Measurements from ENCODE around the gene PLCB3. TPM values are rescaled to one million over a fixed set of nuclear protein-coding genes. Genes with fewer than 3 reads are reported as not detected.

PLCB3 gene
- total and polyA plus RNA-seq, 2 of the 13 experiments (the other 11 are each of a cell fraction or from before 2014, with no cell fraction given), result 7.5 to 13.8 TPM

DNA sequence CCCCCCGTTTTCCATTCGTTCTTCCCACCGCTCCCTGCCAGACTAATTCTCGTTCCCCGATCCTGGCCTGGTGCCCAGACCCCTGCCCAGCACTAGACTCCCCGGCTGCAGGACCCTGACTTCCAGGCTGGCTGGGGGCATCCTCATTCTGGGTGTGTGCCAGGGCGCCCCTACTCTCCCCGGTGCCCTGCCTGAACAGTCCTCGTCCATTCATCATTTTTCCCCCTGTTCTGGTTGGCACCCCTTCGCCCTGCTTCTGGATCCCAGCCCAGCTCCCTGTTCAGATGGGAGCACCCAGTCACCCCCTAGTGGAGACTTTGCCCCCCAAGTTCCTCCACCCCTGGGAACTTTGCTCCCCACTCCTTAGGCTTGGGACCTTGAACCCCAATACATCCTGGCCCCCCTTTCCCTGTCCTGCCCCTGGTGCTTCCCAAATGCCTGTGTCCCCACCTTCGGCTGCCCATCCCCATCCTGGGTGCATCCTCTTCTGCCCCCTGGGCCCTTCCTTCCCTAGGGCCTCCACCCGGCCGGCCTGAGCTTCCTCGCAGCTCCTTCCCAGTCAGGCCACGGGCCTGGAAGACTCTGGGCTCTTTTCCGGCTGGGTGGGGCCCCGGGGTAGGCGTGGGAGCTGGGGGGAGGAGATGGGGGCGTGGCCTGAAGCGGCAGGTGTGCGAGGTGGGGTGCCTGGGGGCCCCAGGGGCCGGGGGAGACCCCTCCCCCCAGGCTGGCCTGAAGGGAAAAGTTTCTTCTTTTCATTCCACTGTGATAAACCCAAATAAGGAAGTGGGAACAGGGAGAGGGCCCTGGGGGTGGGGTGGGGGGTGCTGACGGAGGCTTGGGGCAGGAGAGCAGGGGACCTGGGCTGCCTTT is 908 bp downstream of the PLCB3 start:
- Histone ChIP-seq H3K79me2 (ENCODE audit: insufficient read depth, low read length) (peaks cover 7% of the 10 kb centered on the region), H3K9ac (ENCODE audit: insufficient read depth, low read depth, low read length) (peak overlapping the region; percentile 70), H4K20me1 (ENCODE audit: insufficient read depth, low read length) (no peaks in the 10 kb centered on the region), H3K27ac (ENCODE audit: extremely low read length, insufficient read depth, low read length) (no peak overlapping the region), H3K27me3 (ENCODE audit: control insufficient read depth in 1 of 2, insufficient read depth in 2 of 2, low read length in 2 of 2) (no peaks in the 10 kb centered on the region; a peak in 1 of 5 replicates), H3K4me2 (ENCODE audit: low read depth, low read length) (peak overlapping the region; percentile 97), H2AFZ (ENCODE audit: low read length) (no peak overlapping the region), H3K4me3 (replicated peaks in 1 of 3; ENCODE audit: insufficient read depth in 1 of 3, low read depth in 2 of 3, low read length in 3 of 3) (peak overlapping the region; percentile 66 to 88 (median 83)), H3K36me3 (replicated peaks in 1 of 2; ENCODE audit: control insufficient read depth in 1 of 2, insufficient read depth in 2 of 2, low read length in 2 of 2) (peaks cover 5 to 10% of the 10 kb centered on the region in 2 experiments; a peak in 1 of 5 replicates), H3K9me3 (ENCODE audit: low read length) (no peaks in the 10 kb centered on the region), H3K4me1 (ENCODE audit: insufficient read depth, low read length) (peaks cover 51% of the 10 kb centered on the region)
- BruUV-seq (replicated peaks), result TSS peak; percentile 42
- in situ Hi-C loops (cut with HindIII; ENCODE audit: extremely low pct_ligation_motif_present, low pct_unique_long_range_greater_than_20kb) (no loop called here), intact Hi-C loops (cut with micrococcal nuclease; ENCODE audit: unreplicated experiment) (no loop called here)
- DNase-seq (ENCODE audit: low spot score) (no peak), ATAC-seq (no peak), FAIRE-seq (no peak)
- ChIA-PET POLR2A (interaction anchor here (0.9 to 2.1 kb wide), 5 partner anchors 9 to 53 kb away, joined by 3 to 7 read pairs (median 6); partner anchors contain the start of genes ESRRA and FKBP2), CTCF (ENCODE audit: low intra/inter-chr PET ratio, low total read pairs) (no interaction called here)
- whole genome bisulfite sequencing (ENCODE audit: low lambda C conversion rate), result 12% methylated on average over 12 of the region's 23 CpGs
- no peak for TF ChIP-seq ZNF354B (CRISPR knock-in tag; IDR thresholded peaks at IDR 0.05)
- TF ChIP-seq SRF (IDR thresholded peaks at IDR 0.05; ENCODE audit: low read depth, low read length), result 0 out of 2 replicates have a peak, but pooled peaks have one; percentile 17
- peak; percentile 33; the same call in 1 of the 2 replicates for TF ChIP-seq ARNT2 (CRISPR knock-in tag; IDR thresholded peaks at IDR 0.05; ENCODE audit: low read depth)
- 0 out of 2 replicates have a peak, but pooled peaks have one; percentile 19 for TF ChIP-seq ZNF746 (CRISPR knock-in tag; IDR thresholded peaks at IDR 0.05)
- TF ChIP-seq ZNF747 (CRISPR knock-in tag; IDR thresholded peaks at IDR 0.05; ENCODE audit: borderline replicate concordance), result 0 out of 2 replicates have a peak, but pooled peaks have one; percentile 40
- TF ChIP-seq ZNF274 (CRISPR knock-in tag; IDR thresholded peaks at IDR 0.05), result 0 out of 2 replicates have a peak, but pooled peaks have one; percentile 1
- no peak for TF ChIP-seq ZNF772 (CRISPR knock-in tag; IDR thresholded peaks at IDR 0.05)
- TF ChIP-seq ZNF333 (CRISPR knock-in tag; IDR thresholded peaks at IDR 0.05; ENCODE audit: borderline replicate concordance), result 0 out of 2 replicates have a peak, but pooled peaks have one; percentile 10
- no peak for TF ChIP-seq IKZF1 (IDR thresholded peaks at IDR 0.05)
- 0 out of 2 replicates have a peak, but pooled peaks have one; percentile 43 for TF ChIP-seq ZNF891 (CRISPR knock-in tag; IDR thresholded peaks at IDR 0.05)
- TF ChIP-seq MEIS1 (CRISPR knock-in tag; IDR thresholded peaks at IDR 0.05; ENCODE audit: borderline replicate concordance), result peak; percentile 53; the same call in 1 of the 2 replicates
- no peak for TF ChIP-seq ZNF367 (CRISPR knock-in tag; IDR thresholded peaks at IDR 0.05; ENCODE audit: borderline replicate concordance)
- 0 out of 2 replicates have a peak, but pooled peaks have one; percentile 30 for TF ChIP-seq ZNF546 (CRISPR knock-in tag; conservative IDR thresholded peaks at IDR 0.05)
- 0 out of 2 replicates have a peak, but pooled peaks have one; percentile 31 for TF ChIP-seq ZNF343 (CRISPR knock-in tag; IDR thresholded peaks at IDR 0.05)
- TF ChIP-seq TARDBP (CRISPR knock-in tag; IDR thresholded peaks at IDR 0.05), result 0 out of 2 replicates have a peak, but pooled peaks have one; percentile 14
- peak; percentile 54 for TF ChIP-seq CTCF (CRISPR knock-in tag; IDR thresholded peaks at IDR 0.05)
- TF ChIP-seq ZNF501 (CRISPR knock-in tag; IDR thresholded peaks at IDR 0.05), result 0 out of 2 replicates have a peak, but pooled peaks have one; percentile 47
- TF ChIP-seq PHF8 (CRISPR knock-in tag; IDR thresholded peaks at IDR 0.05), result 0 out of 2 replicates have a peak, but pooled peaks have one; percentile 14
- TF ChIP-seq, protein P1, sequence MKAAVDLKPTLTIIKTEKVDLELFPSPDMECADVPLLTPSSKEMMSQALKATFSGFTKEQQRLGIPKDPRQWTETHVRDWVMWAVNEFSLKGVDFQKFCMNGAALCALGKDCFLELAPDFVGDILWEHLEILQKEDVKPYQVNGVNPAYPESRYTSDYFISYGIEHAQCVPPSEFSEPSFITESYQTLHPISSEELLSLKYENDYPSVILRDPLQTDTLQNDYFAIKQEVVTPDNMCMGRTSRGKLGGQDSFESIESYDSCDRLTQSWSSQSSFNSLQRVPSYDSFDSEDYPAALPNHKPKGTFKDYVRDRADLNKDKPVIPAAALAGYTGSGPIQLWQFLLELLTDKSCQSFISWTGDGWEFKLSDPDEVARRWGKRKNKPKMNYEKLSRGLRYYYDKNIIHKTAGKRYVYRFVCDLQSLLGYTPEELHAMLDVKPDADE (CRISPR knock-in tag; IDR thresholded peaks at IDR 0.05), result no peak
- 0 out of 2 replicates have a peak, but pooled peaks have one; percentile 55 for TF ChIP-seq HNRNPL (IDR thresholded peaks at IDR 0.05; ENCODE audit: low read depth, low read length)
- no peak for TF ChIP-seq ZNF484 (CRISPR knock-in tag; IDR thresholded peaks at IDR 0.05; ENCODE audit: borderline replicate concordance, low read depth)
- TF ChIP-seq ZSCAN31 (CRISPR knock-in tag; IDR thresholded peaks at IDR 0.05; ENCODE audit: low read depth), result 0 out of 2 replicates have a peak, but pooled peaks have one; percentile 25
